Uterus (tissue), 4 donors: ENCODE results near the gene PLA2G4C. TPM values are rescaled to one million over a fixed set of nuclear protein-coding genes. Genes with fewer than 3 reads are reported as not detected.

Experiments used
- DNase-seq, 2 donors: peaks; one replicate each; pipeline ENCODE4 v3.0.0-alpha.2; 2019 to 2020
- H3K27ac ChIP-seq, 2 donors: fragments of 200-600 bp; sonication (generic); 1 replicate in 1 of 2; 2 replicates in 1 of 2; pipeline ENCODE4 v1.5.1; 2016 to 2018
- H3K27me3 ChIP-seq, 2 donors: fragments of 200-600 bp; sonication (generic); one replicate each; pipeline ENCODE4 v1.5.1; 2018 to 2019; ENCODE audit warnings: control low read depth in 1 of 2
- H3K36me3 ChIP-seq, 2 donors: fragments of 200-600 bp; sonication (generic); one replicate each; pipeline ENCODE4 v1.5.1; 2019; ENCODE audit warnings: control low read depth in 1 of 2
- H3K4me1 ChIP-seq, 2 donors: fragments of 200-600 bp; sonication (generic); one replicate each; pipeline ENCODE4 v1.5.1; 2018 to 2019; ENCODE audit warnings: control low read depth in 1 of 2
- H3K4me3 ChIP-seq, 2 donors: fragments of 200-600 bp; sonication (generic); 1 replicate in 1 of 2; 2 replicates in 1 of 2; pipeline ENCODE4 v1.5.1; 2018 to 2019; ENCODE audit warnings: mild to moderate bottlenecking in 1 of 2
- H3K9me3 ChIP-seq, 2 donors: fragments of 200-600 bp; sonication (generic); one replicate each; pipeline ENCODE4 v1.5.1; 2019; ENCODE audit warnings: control low read depth in 1 of 2
- POLR2A ChIP-seq, 2 donors: fragments of 450-650 bp; IDR thresholded peaks; one replicate each; pipeline ENCODE4 v1.6.1; 2016; ENCODE audit warnings: antibody characterized with exemption in 2 of 2, mild to moderate bottlenecking in 1 of 2, moderate library complexity in 1 of 2
- intact Hi-C: fragments of 100-400 bp; cut with DNase I; formaldehyde crosslinking; loops from one replicate; pipeline ENCODE4 v1.15.1; 2023; ENCODE audit warnings: low total_unique reads
- total RNA-seq, 4 donors: library from RNA; depleted of rRNA in 3 of 4; stranded (reverse); fragments of >200 nt in 3 of 4; gene quantifications; one replicate each; pipeline versions ENCODE4 v1.1.0 to v1.2.4, GENCODE V29; 2014 to 2023
- TF ChIP-seq, protein P1 (sequence below), 4 experiments: fragments of 200-600 bp in 2 of 4; fragments of 450-650 bp in 2 of 4; sonication (generic) in 2 of 4; IDR thresholded peaks; one replicate each; pipeline ENCODE4 v1.5.1; 2016 to 2019; ENCODE audit warnings: antibody characterized with exemption in 4 of 4, mild to moderate bottlenecking in 2 of 4, moderate library complexity in 1 of 4
- donor health status: DM: yes; HTN: yes; CAD: no.

The PLA2G4C gene
- total RNA-seq, 4 donors from 2014 or later, result 2.1 to 15.6 (median 5.3) TPM

DNA sequence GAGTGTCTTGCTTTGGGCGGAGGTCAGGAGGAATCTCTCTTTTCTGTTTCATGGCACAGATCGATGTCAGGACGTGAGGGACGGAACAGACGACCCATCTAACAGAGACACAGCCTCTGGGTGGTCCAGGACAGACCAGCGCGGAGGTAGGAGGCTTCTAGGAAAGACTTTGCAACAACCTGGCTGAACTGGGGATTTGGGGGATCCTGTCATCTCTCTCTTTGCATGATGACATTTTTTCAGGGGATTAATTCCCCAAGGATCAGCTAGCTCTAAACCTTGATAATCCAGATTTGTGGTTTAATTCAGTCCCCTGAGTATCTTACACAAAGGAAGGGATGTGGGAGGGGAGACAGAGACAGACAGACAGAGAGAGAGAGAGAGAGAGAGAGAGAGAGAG is 81.2 kb downstream of the PLA2G4C start:
- no peaks in the 10 kb centered on the region for H3K36me3 ChIP-seq
- TF ChIP-seq POLR2A (IDR thresholded peaks at IDR 0.05), result no peak
- TF ChIP-seq, protein P1, sequence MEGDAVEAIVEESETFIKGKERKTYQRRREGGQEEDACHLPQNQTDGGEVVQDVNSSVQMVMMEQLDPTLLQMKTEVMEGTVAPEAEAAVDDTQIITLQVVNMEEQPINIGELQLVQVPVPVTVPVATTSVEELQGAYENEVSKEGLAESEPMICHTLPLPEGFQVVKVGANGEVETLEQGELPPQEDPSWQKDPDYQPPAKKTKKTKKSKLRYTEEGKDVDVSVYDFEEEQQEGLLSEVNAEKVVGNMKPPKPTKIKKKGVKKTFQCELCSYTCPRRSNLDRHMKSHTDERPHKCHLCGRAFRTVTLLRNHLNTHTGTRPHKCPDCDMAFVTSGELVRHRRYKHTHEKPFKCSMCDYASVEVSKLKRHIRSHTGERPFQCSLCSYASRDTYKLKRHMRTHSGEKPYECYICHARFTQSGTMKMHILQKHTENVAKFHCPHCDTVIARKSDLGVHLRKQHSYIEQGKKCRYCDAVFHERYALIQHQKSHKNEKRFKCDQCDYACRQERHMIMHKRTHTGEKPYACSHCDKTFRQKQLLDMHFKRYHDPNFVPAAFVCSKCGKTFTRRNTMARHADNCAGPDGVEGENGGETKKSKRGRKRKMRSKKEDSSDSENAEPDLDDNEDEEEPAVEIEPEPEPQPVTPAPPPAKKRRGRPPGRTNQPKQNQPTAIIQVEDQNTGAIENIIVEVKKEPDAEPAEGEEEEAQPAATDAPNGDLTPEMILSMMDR (IDR thresholded peaks at IDR 0.05), result no peak
- H3K4me1 ChIP-seq, result no peaks in the 10 kb centered on the region
- no peaks in the 10 kb centered on the region for H3K9me3 ChIP-seq
- no peak overlapping the region for H3K4me3 ChIP-seq
- no peaks in the 10 kb centered on the region for H3K27me3 ChIP-seq
- DNase-seq, result no peak
- intact Hi-C loops, result no loop called here
- H3K27ac ChIP-seq, result no peak overlapping the region

DNA sequence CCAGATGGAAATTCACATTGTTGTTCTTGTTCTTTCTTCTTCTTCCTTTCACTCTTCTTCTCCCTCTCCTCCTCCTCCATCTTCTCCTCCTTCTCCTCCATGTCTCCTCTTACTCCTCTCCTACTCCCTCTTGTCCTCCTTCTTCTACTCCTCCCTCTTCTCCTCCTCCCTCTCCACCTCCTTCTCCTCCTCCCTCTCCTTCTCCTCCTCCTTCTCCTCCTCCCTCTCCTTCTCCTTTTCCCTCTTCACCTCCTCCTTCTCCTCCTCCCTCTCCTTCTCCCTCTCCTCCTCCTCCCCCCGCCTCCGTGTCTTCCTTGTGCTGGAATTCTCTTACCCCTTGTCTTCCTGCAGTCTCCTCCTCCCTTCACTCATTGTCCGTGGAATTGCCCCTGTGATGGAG is 85.1 kb downstream of the PLA2G4C start:
- no peaks in the 10 kb centered on the region for H3K9me3 ChIP-seq
- no peak overlapping the region for H3K27ac ChIP-seq
- no peaks in the 10 kb centered on the region for H3K4me1 ChIP-seq
- H3K36me3 ChIP-seq, result no peaks in the 10 kb centered on the region
- no peak for DNase-seq
- no peak overlapping the region for H3K4me3 ChIP-seq
- TF ChIP-seq POLR2A (IDR thresholded peaks at IDR 0.05), result no peak
- TF ChIP-seq, protein P1 (IDR thresholded peaks at IDR 0.05), result no peak
- no peaks in the 10 kb centered on the region for H3K27me3 ChIP-seq
- intact Hi-C loops, result no loop called here

DNA sequence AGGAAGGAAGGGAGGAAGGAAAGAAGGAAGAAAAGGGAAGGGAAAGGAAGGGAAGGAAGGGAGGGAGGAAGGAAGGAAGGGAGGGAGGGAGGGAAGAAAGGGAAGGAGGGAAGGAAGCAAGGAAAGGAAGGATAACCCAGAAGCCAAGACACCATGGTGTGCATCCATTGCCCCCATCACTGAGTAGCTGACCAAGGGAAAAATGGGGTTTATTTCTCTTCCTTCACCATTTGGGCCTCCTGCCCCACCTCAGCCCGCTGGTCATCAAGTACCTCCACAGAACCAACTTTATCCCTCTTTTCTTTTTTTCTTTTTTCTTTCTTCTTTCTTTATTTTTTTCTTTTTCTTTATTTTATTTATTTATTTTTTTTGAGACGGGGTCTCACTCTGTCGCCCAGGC is 87.1 kb downstream of the PLA2G4C start:
- H3K27me3 ChIP-seq, result peaks cover 0 to 2% of the 10 kb centered on the region in 2 donors
- no peaks in the 10 kb centered on the region for H3K4me1 ChIP-seq
- DNase-seq, result no peak
- H3K9me3 ChIP-seq, result no peaks in the 10 kb centered on the region
- no peak overlapping the region for H3K27ac ChIP-seq
- no peak for TF ChIP-seq POLR2A (IDR thresholded peaks at IDR 0.05)
- TF ChIP-seq, protein P1 (IDR thresholded peaks at IDR 0.05), result no peak
- intact Hi-C loops, result no loop called here
- H3K36me3 ChIP-seq, result no peaks in the 10 kb centered on the region
- H3K4me3 ChIP-seq, result no peak overlapping the region

DNA sequence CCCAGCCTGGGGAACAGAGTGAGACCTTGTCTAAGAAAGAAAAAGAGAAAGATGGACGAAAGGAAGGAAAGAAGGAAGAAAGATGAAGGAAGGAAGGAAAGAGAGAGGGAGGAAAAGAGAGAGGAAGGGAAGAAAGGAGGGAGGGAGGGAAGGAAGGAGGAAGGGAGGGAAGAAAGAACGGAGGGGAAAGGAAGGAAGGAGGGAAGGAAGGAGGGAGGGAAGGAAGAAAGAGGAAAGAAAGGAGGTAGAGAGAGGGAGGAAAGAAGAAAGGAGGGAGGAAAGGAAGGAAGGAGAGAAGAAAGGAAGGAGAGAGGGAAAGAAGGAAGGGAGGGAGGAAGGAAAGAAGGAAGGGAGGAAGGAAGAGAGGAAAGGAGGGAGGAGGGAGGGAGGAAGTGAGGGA is 87.6 kb downstream of the PLA2G4C start:
- Histone ChIP-seq H3K27ac (no peak overlapping the region), H3K36me3 (no peaks in the 10 kb centered on the region), H3K27me3 (peaks cover 0 to 4% of the 10 kb centered on the region in 2 donors), H3K4me1 (no peaks in the 10 kb centered on the region), H3K4me3 (no peak overlapping the region), H3K9me3 (no peaks in the 10 kb centered on the region)
- DNase-seq, result no peak
- intact Hi-C loops, result no loop called here
- no peak for TF ChIP-seq POLR2A (IDR thresholded peaks at IDR 0.05)
- TF ChIP-seq, protein P1 (IDR thresholded peaks at IDR 0.05), result no peak

DNA sequence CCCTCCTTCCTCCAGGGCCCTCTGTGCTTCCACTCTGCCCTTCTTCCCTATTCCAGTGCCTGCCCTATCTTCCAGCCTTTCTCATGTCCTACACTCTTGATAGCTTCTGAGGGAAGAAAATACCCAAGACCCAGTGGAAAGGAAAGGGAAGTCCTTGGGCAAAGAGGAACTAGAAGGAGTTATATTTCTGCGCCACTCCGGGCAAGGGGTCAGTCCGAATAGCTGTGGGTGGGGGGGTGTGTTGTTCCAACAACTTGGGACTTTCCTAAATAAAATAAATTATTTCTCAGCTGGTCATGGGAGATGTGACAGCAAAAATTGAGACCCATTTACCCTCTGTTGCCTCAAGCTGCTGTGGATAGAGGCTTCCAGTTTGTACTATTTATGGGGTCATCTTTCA is 89.9 kb downstream of the PLA2G4C start:
- Histone ChIP-seq H3K27ac (no peak overlapping the region), H3K36me3 (no peaks in the 10 kb centered on the region), H3K4me1 (no peaks in the 10 kb centered on the region), H3K9me3 (no peaks in the 10 kb centered on the region), H3K4me3 (no peak overlapping the region), H3K27me3 (peaks cover 0 to 4% of the 10 kb centered on the region in 2 donors)
- DNase-seq, result no peak
- intact Hi-C loops, result no loop called here
- no peak for TF ChIP-seq POLR2A (IDR thresholded peaks at IDR 0.05)
- TF ChIP-seq, protein P1 (IDR thresholded peaks at IDR 0.05), result no peak
